GM12878 (cell line): Measurements from ENCODE around the gene CWC25. TPM values are rescaled to one million over a fixed set of nuclear protein-coding genes. Genes with fewer than 3 reads are reported as not detected.

Source experiments
- CHD2 ChIP-seq: IDR thresholded peaks from 2 replicates; pipeline ENCODE4 v1.6.1; 2011; ENCODE audit warnings: low read depth, low read length, improper control_type of control experiment, borderline replicate concordance
- EP300 ChIP-seq, 2 experiments: fragments of 150-350 bp in 1 of 2; IDR thresholded peaks; 2 replicates each; pipeline ENCODE4 v1.6.1; 2011 to 2012; ENCODE audit warnings: low read depth in 2 of 2, low read length in 2 of 2, borderline replicate concordance in 1 of 2, improper control_type of control experiment in 1 of 2, inconsistent platforms in 1 of 2; ENCODE audit not compliant: control insufficient read depth in 1 of 2
- IRF4 ChIP-seq: IDR thresholded peaks from 2 replicates; pipeline ENCODE4 v1.6.1; 2011; ENCODE audit warnings: low read depth, low read length
- MTA2 ChIP-seq: fragments of 450-650 bp; IDR thresholded peaks from 2 replicates; pipeline ENCODE4 v1.6.1; 2016; ENCODE audit warnings: low read depth, mild to moderate bottlenecking, moderate library complexity
- NBN ChIP-seq: fragments of 450-650 bp; IDR thresholded peaks from 2 replicates; pipeline ENCODE4 v1.6.1; 2016
- NFXL1 ChIP-seq: fragments of 450-650 bp; IDR thresholded peaks from 2 replicates; pipeline ENCODE4 v1.6.1; 2017; ENCODE audit warnings: antibody characterized with exemption, mild to moderate bottlenecking, borderline replicate concordance
- POLR2A ChIP-seq: IDR thresholded peaks from 2 replicates; pipeline ENCODE4 v1.6.1; 2011; ENCODE audit warnings: low read depth, mild to moderate bottlenecking, low read length
- SMARCA5 ChIP-seq: fragments of 450-650 bp; IDR thresholded peaks from 2 replicates; pipeline ENCODE4 v1.6.1; 2017; ENCODE audit warnings: mild to moderate bottlenecking
- SMC3 ChIP-seq: IDR thresholded peaks from 2 replicates; pipeline ENCODE4 v1.6.1; 2011; ENCODE audit warnings: low read length, improper control_type of control experiment, borderline replicate concordance
- ZSCAN29 ChIP-seq: fragments of 450-650 bp; IDR thresholded peaks from 2 replicates; pipeline ENCODE4 v1.6.1; 2017; ENCODE audit warnings: mild to moderate bottlenecking, moderate library complexity
- ZZZ3 ChIP-seq: IDR thresholded peaks from 2 replicates; pipeline ENCODE4 v1.6.1; 2011; ENCODE audit warnings: low read depth; ENCODE audit not compliant: control insufficient read depth, insufficient read length
- polyA plus RNA-seq, 11 experiments: library from polyadenylated mRNA; depleted of rRNA in 4 of 11; unstranded in 6 of 11; stranded (reverse) in 5 of 11; fragments of >200 nt; fragmentation: Nextera tagmentation in 4 of 11; fragmentation: Illumina TruSeq in 1 of 11; extraction: Ambion mirVana in 4 of 11; extraction: Trizol in 1 of 11; gene quantifications; 1 replicate in 1 of 11; 2 replicates in 10 of 11; pipeline versions ENCODE4 v1.2.1 to v1.2.3, GENCODE V29; 2011 to 2016; ENCODE audit warnings: inconsistent platforms in 2 of 11, missing spikeins in 2 of 11, low read depth in 1 of 11
- total RNA-seq, 4 experiments: library from RNA; depleted of rRNA in 3 of 4; stranded (reverse); fragments of >200 nt in 3 of 4; fragmentation: Illumina TruSeq in 1 of 4; extraction: Trizol in 1 of 4; gene quantifications; 2 replicates each; pipeline versions ENCODE4 v1.2.1 to v1.2.3, GENCODE V29; 2013 to 2021
- TF ChIP-seq, protein P1 (sequence below): fragments of 450-650 bp; conservative IDR thresholded peaks from 2 replicates; pipeline ENCODE4 v1.6.1; 2017; ENCODE audit warnings: mild to moderate bottlenecking, moderate library complexity
- TF ChIP-seq, protein P2 (sequence below): IDR thresholded peaks from 2 replicates; pipeline ENCODE4 v1.6.1; 2012; ENCODE audit warnings: low read length, inconsistent platforms
- TF ChIP-seq, protein P3 (sequence below): fragments of 450-650 bp; formaldehyde crosslinking; IDR thresholded peaks from 2 replicates; pipeline ENCODE4 v1.5.0; 2022; ENCODE audit warnings: mild to moderate bottlenecking, missing genetic modification characterization
- TF ChIP-seq, protein P4 (sequence below): fragments of 450-650 bp; IDR thresholded peaks from 2 replicates; pipeline ENCODE4 v1.6.1; 2016; ENCODE audit warnings: mild to moderate bottlenecking
- TF ChIP-seq, protein P5 (sequence below): fragments of 450-650 bp; IDR thresholded peaks from 2 replicates; pipeline ENCODE4 v1.6.1; 2018; ENCODE audit warnings: mild to moderate bottlenecking, low read depth, moderate library complexity; ENCODE audit not compliant: partially characterized antibody
- TF ChIP-seq, protein P6 (sequence below): IDR thresholded peaks from 2 replicates; pipeline ENCODE4 v1.6.1; 2011; ENCODE audit warnings: low read depth, low read length, improper control_type of control experiment, borderline replicate concordance

CWC25 gene
- total and polyA plus RNA-seq, 10 of the 15 experiments (the other 5 are each of a cell fraction or from before 2014, with no cell fraction given): 14.7 to 29.7 (median 22.9) TPM

DNA sequence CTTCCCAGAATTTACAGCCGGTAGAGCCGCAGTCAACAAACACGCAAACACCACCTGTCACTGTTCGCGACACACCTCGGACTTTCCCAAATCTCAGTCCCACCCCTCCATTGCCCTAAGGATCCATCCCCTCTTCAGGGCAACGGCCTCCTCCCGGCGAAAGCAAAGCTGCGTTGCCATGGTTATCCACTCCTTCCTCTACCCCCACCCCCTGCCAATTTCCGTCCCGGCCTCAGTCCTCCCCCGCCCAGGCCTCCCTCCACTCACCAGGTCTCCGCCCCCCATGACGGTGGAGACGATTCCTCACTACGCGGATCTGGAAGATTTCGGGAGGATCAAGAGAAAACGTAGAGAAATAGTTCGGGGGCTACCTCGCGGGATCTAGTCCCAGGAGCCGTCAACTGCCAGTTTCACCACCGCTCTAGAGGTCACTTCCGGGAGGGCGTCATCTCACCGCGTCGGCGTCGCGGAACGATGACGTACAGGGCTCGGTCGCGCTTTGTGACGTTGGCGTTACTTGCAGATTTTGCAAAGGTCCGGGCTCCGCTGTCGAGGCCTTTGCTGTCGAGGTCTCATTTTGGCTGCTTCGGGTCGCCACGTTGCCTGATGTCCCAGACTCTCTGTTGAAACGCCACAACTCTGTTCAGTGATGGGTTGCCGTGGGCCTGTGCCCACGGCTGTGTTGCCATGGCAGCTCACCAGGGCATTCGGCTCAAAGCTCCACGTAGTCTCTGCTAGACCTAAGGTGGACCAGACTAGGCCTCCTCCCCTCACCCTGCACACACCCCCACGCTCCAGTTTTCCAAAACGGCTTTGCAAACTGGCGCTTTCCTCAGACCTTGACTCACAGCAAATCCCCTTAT lies at the start of gene CWC25 (continued):
- TF ChIP-seq, protein P1, sequence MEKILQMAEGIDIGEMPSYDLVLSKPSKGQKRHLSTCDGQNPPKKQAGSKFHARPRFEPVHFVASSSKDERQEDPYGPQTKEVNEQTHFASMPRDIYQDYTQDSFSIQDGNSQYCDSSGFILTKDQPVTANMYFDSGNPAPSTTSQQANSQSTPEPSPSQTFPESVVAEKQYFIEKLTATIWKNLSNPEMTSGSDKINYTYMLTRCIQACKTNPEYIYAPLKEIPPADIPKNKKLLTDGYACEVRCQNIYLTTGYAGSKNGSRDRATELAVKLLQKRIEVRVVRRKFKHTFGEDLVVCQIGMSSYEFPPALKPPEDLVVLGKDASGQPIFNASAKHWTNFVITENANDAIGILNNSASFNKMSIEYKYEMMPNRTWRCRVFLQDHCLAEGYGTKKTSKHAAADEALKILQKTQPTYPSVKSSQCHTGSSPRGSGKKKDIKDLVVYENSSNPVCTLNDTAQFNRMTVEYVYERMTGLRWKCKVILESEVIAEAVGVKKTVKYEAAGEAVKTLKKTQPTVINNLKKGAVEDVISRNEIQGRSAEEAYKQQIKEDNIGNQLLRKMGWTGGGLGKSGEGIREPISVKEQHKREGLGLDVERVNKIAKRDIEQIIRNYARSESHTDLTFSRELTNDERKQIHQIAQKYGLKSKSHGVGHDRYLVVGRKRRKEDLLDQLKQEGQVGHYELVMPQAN: peak; percentile 76
- TF ChIP-seq NBN (peak; percentile 100), POLR2A (peak; percentile 97), ZZZ3 (no peak), ZSCAN29 (no peak), EP300 (IDR thresholded peaks at IDR 0.05; ENCODE audit: borderline replicate concordance in 1 of 2, control insufficient read depth in 1 of 2, low read depth in 2 of 2, low read length in 2 of 2) (peak; percentile 43 to 80; a peak in 3 of 4 replicates), IRF4 (peak; percentile 70; the same call in 1 of the 2 replicates), CHD2 (peak; percentile 90), MTA2 (no peak; the same call in 1 of the 2 replicates), NFXL1 (no peak), SMC3 (no peak), SMARCA5 (no peak)
- TF ChIP-seq, protein P2, sequence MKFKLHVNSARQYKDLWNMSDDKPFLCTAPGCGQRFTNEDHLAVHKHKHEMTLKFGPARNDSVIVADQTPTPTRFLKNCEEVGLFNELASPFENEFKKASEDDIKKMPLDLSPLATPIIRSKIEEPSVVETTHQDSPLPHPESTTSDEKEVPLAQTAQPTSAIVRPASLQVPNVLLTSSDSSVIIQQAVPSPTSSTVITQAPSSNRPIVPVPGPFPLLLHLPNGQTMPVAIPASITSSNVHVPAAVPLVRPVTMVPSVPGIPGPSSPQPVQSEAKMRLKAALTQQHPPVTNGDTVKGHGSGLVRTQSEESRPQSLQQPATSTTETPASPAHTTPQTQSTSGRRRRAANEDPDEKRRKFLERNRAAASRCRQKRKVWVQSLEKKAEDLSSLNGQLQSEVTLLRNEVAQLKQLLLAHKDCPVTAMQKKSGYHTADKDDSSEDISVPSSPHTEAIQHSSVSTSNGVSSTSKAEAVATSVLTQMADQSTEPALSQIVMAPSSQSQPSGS: no peak
- TF ChIP-seq, protein P3, sequence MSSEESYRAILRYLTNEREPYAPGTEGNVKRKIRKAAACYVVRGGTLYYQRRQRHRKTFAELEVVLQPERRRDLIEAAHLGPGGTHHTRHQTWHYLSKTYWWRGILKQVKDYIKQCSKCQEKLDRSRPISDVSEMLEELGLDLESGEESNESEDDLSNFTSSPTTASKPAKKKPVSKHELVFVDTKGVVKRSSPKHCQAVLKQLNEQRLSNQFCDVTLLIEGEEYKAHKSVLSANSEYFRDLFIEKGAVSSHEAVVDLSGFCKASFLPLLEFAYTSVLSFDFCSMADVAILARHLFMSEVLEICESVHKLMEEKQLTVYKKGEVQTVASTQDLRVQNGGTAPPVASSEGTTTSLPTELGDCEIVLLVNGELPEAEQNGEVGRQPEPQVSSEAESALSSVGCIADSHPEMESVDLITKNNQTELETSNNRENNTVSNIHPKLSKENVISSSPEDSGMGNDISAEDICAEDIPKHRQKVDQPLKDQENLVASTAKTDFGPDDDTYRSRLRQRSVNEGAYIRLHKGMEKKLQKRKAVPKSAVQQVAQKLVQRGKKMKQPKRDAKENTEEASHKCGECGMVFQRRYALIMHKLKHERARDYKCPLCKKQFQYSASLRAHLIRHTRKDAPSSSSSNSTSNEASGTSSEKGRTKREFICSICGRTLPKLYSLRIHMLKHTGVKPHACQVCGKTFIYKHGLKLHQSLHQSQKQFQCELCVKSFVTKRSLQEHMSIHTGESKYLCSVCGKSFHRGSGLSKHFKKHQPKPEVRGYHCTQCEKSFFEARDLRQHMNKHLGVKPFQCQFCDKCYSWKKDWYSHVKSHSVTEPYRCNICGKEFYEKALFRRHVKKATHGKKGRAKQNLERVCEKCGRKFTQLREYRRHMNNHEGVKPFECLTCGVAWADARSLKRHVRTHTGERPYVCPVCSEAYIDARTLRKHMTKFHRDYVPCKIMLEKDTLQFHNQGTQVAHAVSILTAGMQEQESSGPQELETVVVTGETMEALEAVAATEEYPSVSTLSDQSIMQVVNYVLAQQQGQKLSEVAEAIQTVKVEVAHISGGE (CRISPR knock-in tag): no peak
- TF ChIP-seq, protein P4, sequence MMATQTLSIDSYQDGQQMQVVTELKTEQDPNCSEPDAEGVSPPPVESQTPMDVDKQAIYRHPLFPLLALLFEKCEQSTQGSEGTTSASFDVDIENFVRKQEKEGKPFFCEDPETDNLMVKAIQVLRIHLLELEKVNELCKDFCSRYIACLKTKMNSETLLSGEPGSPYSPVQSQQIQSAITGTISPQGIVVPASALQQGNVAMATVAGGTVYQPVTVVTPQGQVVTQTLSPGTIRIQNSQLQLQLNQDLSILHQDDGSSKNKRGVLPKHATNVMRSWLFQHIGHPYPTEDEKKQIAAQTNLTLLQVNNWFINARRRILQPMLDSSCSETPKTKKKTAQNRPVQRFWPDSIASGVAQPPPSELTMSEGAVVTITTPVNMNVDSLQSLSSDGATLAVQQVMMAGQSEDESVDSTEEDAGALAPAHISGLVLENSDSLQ: peak; percentile 82
- TF ChIP-seq, protein P5, sequence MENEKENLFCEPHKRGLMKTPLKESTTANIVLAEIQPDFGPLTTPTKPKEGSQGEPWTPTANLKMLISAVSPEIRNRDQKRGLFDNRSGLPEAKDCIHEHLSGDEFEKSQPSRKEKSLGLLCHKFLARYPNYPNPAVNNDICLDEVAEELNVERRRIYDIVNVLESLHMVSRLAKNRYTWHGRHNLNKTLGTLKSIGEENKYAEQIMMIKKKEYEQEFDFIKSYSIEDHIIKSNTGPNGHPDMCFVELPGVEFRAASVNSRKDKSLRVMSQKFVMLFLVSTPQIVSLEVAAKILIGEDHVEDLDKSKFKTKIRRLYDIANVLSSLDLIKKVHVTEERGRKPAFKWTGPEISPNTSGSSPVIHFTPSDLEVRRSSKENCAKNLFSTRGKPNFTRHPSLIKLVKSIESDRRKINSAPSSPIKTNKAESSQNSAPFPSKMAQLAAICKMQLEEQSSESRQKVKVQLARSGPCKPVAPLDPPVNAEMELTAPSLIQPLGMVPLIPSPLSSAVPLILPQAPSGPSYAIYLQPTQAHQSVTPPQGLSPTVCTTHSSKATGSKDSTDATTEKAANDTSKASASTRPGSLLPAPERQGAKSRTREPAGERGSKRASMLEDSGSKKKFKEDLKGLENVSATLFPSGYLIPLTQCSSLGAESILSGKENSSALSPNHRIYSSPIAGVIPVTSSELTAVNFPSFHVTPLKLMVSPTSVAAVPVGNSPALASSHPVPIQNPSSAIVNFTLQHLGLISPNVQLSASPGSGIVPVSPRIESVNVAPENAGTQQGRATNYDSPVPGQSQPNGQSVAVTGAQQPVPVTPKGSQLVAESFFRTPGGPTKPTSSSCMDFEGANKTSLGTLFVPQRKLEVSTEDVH: peak; percentile 97
- TF ChIP-seq, protein P6, sequence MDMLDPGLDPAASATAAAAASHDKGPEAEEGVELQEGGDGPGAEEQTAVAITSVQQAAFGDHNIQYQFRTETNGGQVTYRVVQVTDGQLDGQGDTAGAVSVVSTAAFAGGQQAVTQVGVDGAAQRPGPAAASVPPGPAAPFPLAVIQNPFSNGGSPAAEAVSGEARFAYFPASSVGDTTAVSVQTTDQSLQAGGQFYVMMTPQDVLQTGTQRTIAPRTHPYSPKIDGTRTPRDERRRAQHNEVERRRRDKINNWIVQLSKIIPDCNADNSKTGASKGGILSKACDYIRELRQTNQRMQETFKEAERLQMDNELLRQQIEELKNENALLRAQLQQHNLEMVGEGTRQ: no peak
